HG03060 (cell line): ENCODE results near the gene FAM227B.
"Not testable (repeated sequence)": the region's sequence is repeated elsewhere in the genome, so short reads cannot be mapped to it uniquely, and the experiment has no call there.

Experiments used
- ATAC-seq: cut with Tn5 transposase; IDR thresholded peaks from one replicate; pipeline ENCODE4 v1.9.1; 2021; ENCODE audit warnings: low read depth, moderate number of reproducible peaks; ENCODE audit not compliant: unreplicated experiment

The FAM227B gene

DNA sequence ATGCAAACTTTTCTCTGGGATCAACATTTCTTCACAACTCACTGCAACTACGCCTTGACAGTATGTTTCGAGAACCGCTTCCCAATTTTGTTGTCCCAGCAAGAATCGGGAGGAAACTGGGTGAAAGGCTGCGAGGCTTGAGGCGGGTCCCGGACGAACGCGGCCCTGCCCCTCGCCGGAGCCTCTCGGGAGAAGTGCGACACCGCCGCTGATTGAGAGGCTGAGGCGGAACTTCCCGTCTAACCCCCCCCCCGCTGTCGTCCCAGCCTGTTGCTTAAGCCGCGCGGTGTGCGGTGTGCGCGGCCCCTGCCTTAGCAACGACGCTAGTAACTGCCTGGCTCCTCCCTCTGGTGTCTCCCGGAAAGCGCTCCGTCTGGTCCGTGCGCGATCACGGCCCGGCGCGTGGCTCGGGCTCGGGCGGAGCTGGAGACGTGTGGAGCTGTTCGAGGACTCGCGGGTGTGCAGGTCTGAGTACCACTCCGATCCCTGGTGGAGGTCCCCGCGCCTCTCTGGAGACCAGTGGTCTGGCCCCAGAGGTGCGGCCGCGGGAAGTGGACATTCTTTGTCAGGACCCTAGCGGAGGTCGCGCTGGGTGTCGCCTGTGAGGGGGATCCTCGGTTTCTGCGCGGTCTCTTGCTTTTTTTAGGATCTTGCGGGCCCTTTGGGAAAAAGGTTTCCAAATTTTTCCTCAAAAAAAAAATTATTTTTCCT lies at the start of gene FAM227B, which contains the start of gene DTWD1:
Gene FAM227B (minus strand): TSS at position 161 of the 711 bp plus-strand sequence. CDS start 5,647 bp downstream, outside the sequence.
Gene DTWD1 (plus strand): TSS at position 391 of the 711 bp plus-strand sequence. CDS start 4,120 bp downstream, outside the sequence.
- ATAC-seq = peak; percentile 98

DNA sequence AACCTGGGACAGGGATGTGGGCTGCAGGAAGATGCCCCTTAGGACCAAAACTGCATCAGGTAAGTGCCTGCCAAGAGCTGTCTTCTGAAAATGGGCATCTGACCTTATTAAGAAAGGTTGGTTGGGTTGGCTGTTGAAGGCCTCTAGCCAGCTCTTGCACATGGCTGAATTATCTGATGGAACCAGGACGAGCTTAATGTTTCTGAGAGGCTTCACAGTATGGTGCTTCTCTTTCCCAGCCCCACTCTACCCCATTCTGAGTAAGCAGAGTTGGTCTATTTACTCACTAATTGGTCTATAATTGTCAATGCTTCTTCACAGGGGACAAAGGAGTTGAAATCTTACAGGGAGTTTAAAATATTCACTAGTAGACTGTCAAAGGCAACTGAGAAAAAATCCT lies 48.7 kb upstream of the FAM227B start:
- no peak for ATAC-seq

GRCh38 chr15:49666486-49666885 lies 45.9 kb upstream of the FAM227B start:
- not testable (repeated sequence) for ATAC-seq

DNA sequence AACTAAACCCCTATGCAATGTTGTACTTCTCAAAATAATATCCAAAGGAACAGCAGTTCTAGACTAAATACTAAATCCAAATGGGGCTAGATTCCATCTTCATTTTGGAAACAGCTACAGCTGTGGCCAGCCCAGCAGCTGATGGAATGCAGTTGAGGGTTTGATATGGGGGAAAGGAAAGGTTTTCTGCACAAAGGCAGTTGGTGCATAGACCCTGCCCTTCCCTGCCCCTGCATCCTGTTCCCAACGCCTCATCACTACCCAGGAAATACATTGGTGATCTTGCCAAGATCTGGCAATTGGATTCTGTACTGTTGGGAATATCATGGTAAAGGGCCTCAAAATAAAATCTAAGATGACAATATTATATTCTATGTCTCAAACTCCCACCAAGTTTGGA lies 44.1 kb upstream of the FAM227B start:
- no peak for ATAC-seq

DNA sequence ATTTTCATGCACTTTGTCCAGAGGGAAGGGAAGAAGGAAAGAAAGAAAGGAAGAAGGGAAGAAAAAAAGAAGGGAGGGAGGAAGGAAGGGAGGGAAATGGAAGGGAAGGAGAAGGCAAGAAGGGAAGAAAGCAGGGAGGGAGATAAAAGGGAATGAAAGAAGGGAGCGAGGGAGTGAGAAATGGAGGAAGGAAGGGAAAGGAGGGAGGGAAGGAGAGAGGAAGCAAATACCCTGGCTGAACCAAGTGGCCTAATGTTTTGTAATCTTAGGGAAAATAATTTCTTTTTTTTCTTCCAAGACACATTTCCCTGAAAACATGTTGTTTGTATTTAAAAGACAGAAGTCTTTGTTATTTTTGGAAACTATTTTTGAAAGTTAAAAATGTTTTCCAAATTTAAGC lies 36.1 kb upstream of the FAM227B start:
- ATAC-seq = no peak

- ATAC-seq = no peak
Observed at GRCh38 chr15:49652922-49653321, 32.3 kb upstream of the FAM227B start.

- no peak for ATAC-seq
Observed at GRCh38 chr15:49650676-49651075, 30.1 kb upstream of the FAM227B start.

DNA sequence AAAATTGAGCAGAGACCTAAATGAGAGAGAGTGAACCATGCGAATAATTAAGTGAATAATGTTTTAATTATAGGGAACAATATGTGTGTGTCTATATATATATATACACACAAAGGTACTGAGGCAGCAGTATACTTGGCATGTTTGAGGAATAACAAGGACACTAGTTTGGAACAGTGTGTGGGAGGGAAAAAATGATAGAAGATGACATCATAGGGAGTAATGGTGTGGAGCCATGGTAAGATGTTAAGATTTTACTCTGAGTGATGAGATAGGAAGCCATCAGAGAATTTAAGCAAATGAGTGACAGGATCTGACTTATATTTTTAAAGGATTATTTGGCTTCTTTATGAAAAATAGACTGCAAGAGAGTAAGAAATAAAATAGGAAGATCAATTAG lies 29.4 kb upstream of the FAM227B start:
- ATAC-seq = no peak

GRCh38 chr15:49646891-49647290 lies 26.3 kb upstream of the FAM227B start:
- ATAC-seq = no peak

- ATAC-seq = no peak
Observed at GRCh38 chr15:49645941-49646340, 25.3 kb upstream of the FAM227B start.

GRCh38 chr15:49645277-49645676 lies 24.7 kb upstream of the FAM227B start:
- ATAC-seq = no peak

- no peak for ATAC-seq
Observed at GRCh38 chr15:49644364-49644794, 23.8 kb upstream of the FAM227B start.

- ATAC-seq = no peak
Observed at GRCh38 chr15:49637857-49638256, 17.2 kb upstream of the FAM227B start.

DNA sequence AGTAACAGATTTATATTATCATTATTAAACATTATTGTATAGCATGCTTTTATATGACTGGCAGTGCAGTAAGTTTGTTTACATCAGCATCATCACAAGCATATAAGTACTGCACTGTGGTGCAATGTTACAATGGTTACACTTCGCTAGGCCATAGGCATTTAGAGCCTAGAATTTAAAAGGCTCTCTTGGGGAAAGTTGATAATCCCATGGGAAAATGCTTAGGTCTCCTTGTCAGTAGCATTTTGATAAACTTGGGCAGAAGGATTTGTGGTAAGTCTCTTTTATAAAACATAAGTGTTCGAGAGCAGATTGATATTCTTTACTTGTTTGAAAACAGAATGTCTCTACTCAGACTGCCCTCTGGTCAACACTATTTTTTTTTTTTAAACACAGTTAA lies 7.8 kb upstream of the FAM227B start:
- no peak for ATAC-seq

DNA sequence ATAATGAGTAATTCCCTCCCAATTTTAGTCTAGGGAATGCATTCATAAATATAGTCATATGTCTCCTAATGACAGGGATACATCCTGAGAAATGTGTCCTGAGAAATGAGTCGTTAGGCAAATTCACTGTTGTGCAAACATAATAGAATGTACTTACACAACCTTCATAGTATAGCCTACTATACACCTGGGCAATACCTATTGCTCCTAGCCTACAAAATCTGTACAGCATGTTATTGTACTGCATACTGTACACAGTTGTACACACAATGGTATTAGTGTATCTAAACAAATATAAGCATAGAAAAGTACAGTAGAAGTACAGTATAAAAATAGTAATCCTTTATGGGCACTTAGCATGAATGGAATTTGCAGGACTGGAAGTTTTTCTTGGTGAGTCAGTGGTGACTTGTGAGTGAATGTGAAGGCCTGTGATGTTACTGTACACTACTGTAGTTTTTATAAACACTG lies 6.8 kb upstream of the FAM227B start:
- ATAC-seq = no peak

GRCh38 chr15:49625460-49626036 lies 4.9 kb upstream of the FAM227B start:
- ATAC-seq = no peak

- no peak for ATAC-seq
Observed at GRCh38 chr15:49624056-49624455, 3.4 kb upstream of the FAM227B start.

GRCh38 chr15:49622561-49622960 lies 1.9 kb upstream of the FAM227B start:
- ATAC-seq = no peak

GRCh38 chr15:49621887-49622286 lies 1.3 kb upstream of the FAM227B start:
- ATAC-seq = no peak

DNA sequence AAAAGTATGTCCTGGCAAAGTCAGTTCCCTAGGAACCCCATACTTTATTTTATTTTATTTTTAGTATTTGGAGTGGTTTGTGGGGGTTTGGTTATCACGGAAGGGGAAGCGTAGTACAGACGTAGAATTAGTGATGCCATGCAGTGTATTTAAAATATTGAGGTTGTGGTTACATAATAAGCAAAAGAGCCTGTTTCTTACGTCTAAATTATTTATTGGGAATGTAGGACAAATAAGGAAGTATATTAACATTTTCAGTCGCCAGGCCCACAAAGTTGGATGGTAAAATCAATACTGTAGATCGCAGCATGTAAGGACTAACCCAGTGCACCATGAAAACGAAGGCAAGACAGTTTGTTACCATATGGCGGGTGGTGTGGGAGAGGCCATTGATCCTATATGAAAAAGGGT lies 788 bp upstream of the FAM227B start:
- no peak for ATAC-seq

GRCh38 chr15:49620199-49620598 lies 419 bp downstream of the FAM227B start:
- ATAC-seq = no peak

DNA sequence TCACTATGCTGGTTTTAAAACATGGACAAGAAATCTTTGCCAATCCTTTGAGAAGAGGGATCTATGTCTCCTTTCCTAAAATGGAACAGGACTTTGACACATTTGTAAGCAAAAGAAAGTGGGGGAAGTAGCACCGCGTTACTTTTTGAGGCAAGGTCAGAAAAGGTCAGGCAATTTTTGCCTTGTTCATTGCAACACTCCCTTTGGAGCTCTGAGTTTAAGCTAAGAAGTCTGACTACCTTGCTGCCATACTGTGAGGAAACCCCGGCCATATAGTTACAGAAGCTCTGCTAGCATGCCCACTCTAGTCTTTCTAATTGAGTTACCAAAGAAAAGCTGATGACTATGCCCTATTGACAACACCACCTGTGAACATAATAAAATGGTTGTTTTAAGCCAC lies 1.4 kb downstream of the FAM227B start:
- no peak for ATAC-seq
